Stimulated activated CD4-positive, alpha-beta T cell treated with anti-CD3 and anti-CD28 coated beads, Interleukin-15, amount 100 ng/mL, for 48 hours (primary cell): ENCODE data around the gene GJC2.

Source experiments
- DNase-seq, 2 donors: peaks; one replicate each; pipeline ENCODE4 v3.0.0-alpha.2; 2020; ENCODE audit warnings: low read depth in 2 of 2

Gene GJC2

GRCh38 chr1:228194921-228195812 lies 45.4 kb downstream of the GJC2 start:
- DNase-seq: no peak

GRCh38 chr1:228197555-228198147 lies 47.9 kb downstream of the GJC2 start:
- DNase-seq: no peak

GRCh38 chr1:228198977-228199590 lies 49.4 kb downstream of the GJC2 start:
- no peak for DNase-seq

- DNase-seq: no peak
These were observed 55.2 kb downstream of the GJC2 start for GRCh38 chr1:228204958-228205357.

GRCh38 chr1:228205526-228206436 lies 56.1 kb downstream of the GJC2 start:
- DNase-seq: no peak

GRCh38 chr1:228206582-228207351 lies 57.0 kb downstream of the GJC2 start:
- no peak for DNase-seq

GRCh38 chr1:228207381-228207810 lies 57.7 kb downstream of the GJC2 start:
- DNase-seq: no peak

- no peak for DNase-seq
These were observed 58.4 kb downstream of the GJC2 start, which contains the start of gene OBSCN for GRCh38 chr1:228207851-228208821. Gene OBSCN, plus strand, starts transcription at chr1:228208044. Its CDS starts 3,740 bp downstream, at chr1:228211784.

GRCh38 chr1:228208831-228209551 lies 59.3 kb downstream of the GJC2 start:
- DNase-seq: no peak
